Skeletal muscle cell (primary cell): ENCODE measurements around the gene FAM13A.

ENCODE experiments used
- DNase-seq: peaks from one replicate; pipeline ENCODE4 v3.0.0-alpha.2; 2010; ENCODE audit warnings: low read depth
- H3K4me3 ChIP-seq: 2 replicates; pipeline ENCODE4 v1.5.1; 2011; ENCODE audit warnings: low read depth, mild to moderate bottlenecking, control low read depth, low read length, moderate library complexity

Gene FAM13A

DNA sequence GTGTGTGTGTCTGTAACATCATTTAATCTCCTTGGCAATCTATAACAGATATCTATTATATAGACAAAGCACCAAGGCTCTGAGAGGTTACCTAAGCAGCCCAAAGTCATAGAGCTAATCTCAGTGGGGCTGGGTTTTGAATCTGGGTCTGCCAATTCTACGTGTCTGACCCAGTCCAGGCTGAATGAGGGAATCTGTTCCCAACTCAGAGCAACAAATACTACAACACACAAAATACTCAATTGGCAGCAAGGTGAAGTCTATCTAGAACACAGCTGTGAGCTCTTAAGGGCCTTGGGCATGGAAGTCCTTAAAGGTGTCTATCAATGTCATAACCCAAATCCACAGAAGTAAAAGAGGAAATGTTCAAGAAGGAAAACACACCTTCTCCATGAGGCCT lies 311.8 kb downstream of the FAM13A start:
- no peak overlapping the region for H3K4me3 ChIP-seq
- DNase-seq: no peak

DNA sequence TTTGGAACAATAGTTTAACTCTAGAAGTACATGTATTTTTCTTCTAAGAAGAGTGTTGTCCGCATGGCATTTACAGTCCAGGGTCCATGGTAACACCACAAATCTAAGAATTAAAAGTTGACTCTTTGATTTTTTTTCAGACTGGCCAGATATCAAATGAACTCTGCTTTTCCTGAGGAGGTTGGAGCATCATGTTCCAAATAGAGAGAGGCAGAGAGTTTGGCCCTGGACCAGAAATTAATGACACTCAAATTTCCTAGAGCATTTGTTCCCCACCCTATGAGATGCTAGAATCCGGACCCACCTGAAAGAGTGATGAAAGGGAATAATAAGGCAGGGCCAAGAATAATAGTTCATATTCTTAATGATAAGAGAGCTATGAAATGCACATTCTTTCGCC lies 312.4 kb downstream of the FAM13A start:
- no peak for DNase-seq
- no peak overlapping the region for H3K4me3 ChIP-seq

DNA sequence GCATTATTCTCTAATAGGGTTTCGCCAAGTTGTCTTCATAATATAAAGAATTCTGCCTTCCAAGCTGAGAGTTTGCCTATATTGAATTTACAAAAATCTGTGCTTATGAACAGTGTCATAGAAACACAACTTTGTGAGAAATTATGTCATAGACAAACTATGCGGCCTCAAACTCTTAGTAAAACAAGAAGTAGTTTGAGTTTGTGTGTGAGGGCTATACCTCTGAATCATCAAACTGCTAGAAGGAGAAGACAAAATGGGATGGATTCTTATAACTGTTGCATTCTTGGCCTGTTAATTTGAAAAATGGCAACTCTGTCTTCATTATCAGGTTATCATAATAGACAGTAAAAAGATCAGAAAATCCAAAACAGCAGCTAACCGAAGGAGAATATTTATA lies 313.3 kb downstream of the FAM13A start:
- H3K4me3 ChIP-seq: no peak overlapping the region
- DNase-seq: peak; percentile 31

DNA sequence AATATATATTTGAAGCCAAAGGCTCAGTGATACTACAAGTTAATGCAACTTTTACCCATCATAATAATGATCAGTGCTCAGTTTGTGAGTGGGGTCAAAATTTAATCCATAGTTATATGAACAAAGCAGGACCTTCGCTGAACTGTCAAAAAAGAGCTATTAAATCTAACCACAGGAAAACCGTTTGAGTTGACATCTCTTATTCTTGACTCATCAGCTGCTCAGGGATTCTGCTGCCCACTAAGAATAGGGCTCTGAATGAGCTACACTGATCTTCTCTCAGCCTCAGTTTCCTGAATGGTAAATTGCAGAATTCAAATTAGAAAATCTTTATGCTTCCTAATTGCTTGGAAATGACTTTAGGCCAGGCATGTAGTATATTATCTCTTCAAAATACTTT lies 314.4 kb downstream of the FAM13A start:
- DNase-seq: no peak

DNA sequence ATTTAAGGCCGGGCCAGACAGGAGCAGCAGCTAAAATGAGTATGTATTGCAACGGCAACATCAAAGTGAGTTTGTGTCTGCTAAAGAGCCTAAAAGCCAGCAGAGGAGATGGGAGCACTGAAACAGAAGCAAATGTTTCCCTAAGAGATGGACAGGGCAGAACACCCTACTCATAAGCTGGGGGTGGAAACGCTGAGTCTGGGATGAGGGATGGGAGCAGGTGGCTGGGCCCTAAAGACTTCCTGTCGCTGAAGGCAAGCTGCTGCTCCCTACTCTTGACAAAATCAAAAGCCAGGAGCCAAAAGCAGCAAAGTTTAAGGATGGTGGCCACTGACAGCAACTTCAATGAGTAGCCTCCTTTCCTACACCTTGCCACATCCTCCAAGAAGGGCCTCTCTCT lies 318.8 kb downstream of the FAM13A start:
- DNase-seq: peak; percentile 44

More for the DNA sequence above, 314.4 kb downstream of the FAM13A start:
- H3K4me3 ChIP-seq: no peak overlapping the region

DNA sequence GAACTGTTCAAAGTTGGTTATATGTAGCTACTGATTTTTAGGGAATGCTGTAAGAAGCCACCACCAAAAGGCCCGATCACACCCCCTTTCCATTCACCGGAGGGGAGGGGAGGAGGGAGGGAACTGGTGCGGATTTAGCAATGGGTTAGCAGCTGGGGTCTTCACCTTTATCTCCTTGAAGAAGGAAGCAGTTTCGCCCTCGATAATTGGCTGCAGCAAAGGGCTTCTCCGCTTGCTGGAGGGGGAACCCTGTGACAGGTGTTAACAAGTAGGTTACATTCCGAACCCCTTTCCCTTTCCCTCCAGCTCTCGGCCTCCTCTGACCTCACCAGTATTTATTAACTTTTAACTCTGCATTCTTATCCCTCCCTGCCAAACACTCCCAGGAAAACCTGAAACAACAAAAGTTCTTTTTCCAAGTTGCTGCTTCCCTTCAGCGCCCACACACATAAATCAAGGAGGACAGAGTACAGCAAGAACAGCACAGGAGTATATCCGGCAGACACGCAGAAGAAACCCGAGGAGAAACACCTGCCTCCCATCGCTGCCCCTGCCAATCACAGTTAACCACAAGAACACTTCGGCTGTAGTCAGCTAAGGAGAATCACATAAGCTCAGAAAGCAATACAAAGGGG lies 319.6 kb downstream of the FAM13A start:
- H3K4me3 ChIP-seq: peak overlapping the region; percentile 12
- peak; percentile 66 for DNase-seq

More for the DNA sequence above, 318.8 kb downstream of the FAM13A start:
- H3K4me3 ChIP-seq: no peak overlapping the region

DNA sequence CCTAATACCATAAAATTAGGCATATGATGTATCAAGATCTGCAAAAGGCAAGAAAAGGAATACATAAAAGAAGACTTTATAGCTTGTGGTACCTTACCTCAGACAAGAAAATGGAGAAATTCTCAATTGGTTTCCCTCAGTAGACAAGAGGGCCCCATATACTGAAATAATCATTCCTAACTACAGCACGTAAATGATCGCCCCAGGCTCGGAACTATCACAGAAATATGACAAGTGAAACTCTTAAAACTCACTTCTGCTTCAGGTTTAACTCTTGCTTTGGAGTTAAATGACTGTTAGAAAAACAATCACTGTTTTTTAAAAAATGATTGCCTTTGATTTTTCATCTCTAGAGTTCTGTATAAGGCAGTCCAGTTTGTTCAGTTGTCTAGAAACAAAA lies 320.7 kb downstream of the FAM13A start:
- H3K4me3 ChIP-seq: no peak overlapping the region
- no peak for DNase-seq

DNA sequence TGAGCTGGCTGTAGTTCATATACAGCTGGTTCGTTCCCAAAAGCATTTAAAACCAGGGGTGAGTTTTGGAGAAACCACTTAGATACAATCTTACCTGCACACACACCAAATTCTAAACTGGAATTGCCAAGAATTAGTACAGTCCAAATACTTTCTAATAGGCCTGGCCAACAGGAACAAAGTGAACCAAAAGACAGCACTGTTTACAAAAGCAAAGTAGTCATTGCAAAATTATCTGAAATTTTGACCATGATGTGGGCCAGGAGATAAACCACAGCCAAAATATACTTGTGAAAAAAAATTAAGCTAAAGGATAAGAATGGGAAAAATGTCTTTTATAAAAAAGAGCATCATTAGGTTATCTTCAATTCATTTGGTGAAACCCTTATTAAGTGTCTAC lies 321.4 kb downstream of the FAM13A start:
- DNase-seq: no peak
- H3K4me3 ChIP-seq: no peak overlapping the region

DNA sequence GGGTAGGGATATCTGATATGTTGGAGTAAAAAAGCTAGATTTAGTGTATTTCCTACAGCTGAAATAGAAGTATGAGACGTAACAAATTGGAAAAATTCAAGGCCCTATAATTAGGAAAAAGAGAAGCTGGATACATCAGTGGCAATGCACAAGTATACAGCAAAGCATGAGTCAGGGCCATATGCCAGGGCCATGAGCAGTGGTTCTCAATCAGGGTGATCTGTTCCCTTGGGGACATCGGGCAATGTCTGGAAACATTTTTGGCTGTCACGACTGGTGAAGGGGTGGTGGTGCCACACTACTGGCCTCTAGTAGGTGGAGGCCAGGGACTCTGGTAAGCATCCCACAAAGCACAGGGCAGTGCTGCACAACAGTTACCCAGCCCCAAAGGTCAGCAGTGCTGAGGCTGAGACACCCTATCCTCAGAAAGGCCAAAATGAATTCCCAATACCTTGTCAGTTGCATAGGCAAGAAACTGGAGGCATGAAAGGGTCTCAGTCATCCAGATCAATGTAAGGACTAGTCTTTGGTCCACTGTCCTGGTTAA lies 322.5 kb downstream of the FAM13A start:
- no peak overlapping the region for H3K4me3 ChIP-seq

DNA sequence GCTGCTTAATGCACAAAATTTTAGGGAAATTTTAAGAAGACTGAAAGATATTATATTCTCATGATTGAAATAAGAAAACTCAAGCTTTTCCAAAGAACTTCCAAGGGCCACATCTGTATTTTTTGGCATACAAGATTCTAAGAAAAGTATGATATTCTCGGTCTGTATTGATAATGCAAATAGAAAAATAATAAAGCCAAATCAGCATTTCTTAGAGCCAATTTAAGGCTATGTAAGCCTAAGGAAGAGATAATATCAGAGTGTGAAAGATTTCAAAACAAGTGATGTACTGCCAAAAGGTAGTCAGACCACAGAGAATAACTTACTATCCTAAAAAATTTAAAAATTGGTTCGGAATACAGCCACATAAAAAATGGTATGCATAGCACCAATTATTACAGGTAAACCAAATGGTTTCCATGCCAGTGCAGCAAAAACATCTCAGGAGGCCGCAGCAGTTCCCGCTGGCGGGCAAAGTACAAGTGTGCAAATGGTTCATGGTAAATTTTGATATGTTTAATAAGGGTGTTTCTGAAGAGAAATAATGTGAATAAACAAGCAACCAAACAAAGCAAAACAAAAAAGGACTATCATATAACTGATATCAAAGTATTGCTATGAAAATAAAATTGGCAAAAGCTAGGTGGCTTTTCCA lies 324.1 kb downstream of the FAM13A start:
- H3K4me3 ChIP-seq: no peak overlapping the region
- no peak for DNase-seq

More for the DNA sequence above, 322.5 kb downstream of the FAM13A start:
- DNase-seq: no peak

DNA sequence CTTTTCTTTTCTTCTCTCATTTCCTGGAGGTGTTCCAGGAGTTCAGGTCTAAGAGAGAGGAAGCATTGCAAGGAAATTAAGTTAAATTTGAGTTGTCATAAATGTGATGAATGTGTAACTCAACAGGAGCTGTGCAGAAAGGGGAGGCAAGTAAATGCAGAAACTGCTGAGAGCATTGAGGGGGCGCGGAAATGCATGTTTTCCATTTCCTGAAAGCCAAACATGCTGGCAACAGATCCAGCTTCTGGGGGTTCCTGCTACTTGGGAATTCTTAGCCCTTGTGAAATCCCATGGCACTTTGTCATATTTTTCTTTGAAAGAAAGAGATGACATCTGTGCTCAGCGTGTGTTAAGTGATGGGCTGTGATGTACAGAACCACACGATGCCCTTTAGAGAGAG lies 325.6 kb downstream of the FAM13A start:
- no peak overlapping the region for H3K4me3 ChIP-seq
- DNase-seq: no peak

DNA sequence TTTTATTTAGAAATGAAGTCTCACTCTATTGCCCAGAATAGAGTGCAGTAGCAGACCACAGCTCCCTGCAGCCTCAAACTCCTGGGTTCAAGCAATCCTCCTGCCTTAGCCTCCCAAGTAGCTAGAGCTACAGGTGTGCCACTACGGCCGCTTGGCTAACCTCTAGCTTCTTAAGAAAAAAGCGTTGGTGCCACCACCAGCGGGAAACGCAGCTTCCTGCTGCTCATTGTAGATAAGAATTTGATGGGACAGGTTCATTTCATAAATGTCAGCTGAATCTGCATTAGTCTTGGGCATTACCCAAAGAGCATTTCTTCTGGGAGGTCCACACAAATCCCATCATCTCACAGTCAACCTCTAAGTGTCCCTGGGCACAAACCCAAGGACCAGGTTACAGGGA lies 326.2 kb downstream of the FAM13A start:
- no peak for DNase-seq
- H3K4me3 ChIP-seq: no peak overlapping the region

DNA sequence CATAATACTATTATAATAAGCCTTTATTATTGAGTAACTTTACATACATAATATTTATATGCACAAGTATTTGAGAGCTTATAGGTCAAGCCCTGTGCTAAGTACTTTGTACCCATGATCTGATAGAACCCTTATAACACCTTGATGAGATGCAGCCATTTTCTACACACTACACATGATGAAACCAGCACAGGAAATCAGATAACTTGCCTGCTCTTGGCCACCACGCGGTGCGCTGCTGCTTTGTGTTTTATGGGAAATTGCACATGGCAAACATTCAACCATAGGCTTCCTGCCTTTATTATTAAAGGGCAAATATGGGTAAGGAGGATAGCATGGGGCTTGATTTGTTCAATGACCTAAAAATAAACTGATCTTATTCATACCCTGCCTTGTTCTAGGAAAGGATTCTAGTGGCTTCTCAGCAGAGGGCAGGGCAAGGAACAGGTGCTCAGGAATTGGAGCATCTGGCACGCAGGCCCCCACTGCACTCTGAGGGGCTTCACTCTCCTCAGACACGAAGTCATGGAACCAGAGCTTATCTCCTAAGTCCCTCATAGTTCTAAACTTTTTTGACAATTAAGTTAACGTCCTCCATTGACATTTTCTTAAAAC lies 327.7 kb downstream of the FAM13A start:
- H3K4me3 ChIP-seq: no peak overlapping the region
- DNase-seq: no peak

DNA sequence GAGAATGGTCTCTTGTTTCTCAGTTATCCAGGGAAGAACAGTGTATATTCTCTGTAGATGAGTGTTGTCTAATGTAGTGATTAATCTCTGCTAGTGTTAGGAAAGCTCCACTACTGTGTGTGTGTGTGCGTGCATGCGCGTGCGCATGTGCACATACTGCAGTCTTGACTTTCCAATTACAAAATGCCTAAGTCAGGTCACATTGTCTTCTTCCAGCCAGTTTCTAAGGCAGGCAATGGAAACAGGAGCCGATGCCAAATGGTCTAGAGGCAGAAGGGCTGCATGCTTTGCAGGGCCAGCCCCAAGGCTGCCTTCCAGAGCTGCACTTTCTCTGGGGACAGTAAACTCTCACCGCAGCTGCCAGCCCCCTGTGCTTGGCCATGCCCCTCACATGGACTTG lies 328.8 kb downstream of the FAM13A start:
- no peak for DNase-seq
- H3K4me3 ChIP-seq: no peak overlapping the region

DNA sequence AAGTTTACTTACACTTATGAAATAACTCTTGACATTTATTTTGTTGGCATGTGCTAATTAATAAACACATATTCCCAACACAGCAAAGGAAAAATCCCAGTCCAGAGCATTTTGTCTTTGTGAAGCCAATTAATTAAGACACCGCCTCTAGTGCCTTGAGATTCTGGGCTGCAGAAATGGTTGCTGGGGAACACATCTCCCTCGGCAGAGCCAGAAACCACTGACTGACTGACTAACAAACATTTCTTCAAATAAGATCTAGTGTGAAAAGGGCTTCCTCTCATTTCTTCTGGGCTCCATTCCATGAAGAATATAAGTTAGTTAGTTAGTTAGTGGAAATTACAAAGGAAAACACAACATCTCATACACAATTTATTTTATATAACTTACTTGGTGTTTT lies 331.0 kb downstream of the FAM13A start:
- no peak overlapping the region for H3K4me3 ChIP-seq
- DNase-seq: no peak

DNA sequence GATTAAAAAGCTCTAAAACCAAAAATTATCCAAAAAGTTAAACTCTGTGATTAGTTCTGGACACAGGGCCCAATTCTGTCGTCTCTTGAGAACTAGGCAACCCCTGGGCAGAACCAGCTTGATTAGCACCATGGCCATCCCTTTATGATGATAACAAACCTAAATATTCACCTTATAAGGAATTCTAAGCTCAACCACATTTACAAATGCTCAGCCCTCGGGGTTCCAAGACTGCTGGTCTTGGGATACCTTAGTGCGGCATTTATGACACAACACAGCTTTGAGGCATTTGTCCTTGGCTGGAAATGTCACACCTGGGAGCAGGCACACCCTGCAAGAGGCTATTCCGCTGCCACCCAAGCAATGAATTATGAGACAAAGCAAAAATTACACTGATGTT lies 331.8 kb downstream of the FAM13A start:
- DNase-seq: no peak
- no peak overlapping the region for H3K4me3 ChIP-seq

DNA sequence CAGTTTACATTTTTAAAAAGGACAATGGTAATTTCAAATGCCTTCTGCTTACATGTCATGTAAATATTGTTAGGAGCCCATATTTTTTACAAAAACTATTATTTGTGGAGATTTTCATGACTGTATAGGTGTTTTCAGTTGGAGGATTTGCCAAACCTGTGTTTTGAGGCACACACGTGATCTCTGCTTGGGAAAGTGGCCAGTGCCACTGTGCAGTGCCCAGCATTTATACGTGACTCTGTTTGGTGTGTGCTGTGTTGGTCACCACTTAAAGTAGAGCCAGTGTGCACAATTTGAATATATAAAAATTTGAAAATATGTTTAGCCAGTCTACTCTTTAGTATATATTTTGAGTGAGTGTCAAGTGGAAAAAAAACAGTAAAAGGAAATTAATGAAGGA lies 332.6 kb downstream of the FAM13A start:
- no peak for DNase-seq
- no peak overlapping the region for H3K4me3 ChIP-seq

DNA sequence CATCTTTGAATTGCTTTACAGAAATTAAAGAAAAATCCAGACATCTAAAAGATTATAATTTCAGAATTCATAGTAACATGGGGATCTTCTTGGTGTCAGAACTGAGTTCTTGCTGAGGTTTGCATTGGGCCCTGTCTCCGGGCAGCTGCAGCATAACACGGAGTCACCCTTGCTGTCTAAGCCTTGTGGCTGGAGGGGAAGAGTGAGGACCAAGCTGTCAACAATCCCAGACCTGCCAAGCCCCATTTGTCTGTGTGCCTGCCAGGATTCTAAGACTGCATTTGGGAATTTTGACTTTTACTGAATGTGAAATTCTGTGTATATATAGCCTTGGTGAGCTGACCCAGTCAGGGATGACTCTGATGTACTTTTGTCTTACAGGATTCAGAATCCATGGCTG lies 334.2 kb downstream of the FAM13A start:
- no peak overlapping the region for H3K4me3 ChIP-seq
- DNase-seq: no peak

DNA sequence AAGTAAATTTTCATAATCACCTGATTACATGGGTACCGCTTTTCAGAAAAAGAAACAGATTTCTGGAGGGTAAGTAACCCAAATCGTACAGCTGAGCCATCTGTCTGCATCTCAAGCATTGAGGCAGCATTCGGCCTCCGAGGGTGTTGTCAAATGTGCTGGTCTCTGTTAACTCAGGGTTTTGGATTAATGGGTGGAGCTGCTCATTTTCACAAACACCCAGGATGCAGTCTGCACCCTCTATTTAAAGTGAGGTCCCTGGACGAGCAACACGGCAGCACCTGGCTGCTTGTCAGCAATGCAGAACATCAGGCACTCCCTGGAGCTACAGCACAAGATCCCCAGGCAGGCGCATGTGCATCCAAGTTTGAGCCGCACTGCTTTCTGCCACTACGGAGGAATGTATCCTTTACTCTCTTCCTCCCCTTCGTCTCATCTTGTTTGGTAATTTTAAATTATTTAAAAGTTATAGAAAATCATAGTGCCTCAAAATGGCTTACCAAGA lies 334.7 kb downstream of the FAM13A start:
- DNase-seq: no peak
- H3K4me3 ChIP-seq: no peak overlapping the region
